GM19351 (cell line): Measurements from ENCODE around the gene NUDT22.
A peak's percentile ranks its signal among the peaks of the same experiment; 100 is the strongest.

ENCODE experiments used
- ATAC-seq: cut with Tn5 transposase; IDR thresholded peaks from one replicate; pipeline ENCODE4 v1.9.1; 2021; ENCODE audit warnings: mild to moderate bottlenecking, moderate library complexity; ENCODE audit not compliant: unreplicated experiment

NUDT22 gene

GRCh38 chr11:64206457-64207255, 19.4 kb upstream of the NUDT22 start, which contains the start of gene FERMT3:
FERMT3 (plus strand) TSS chr11:64206721; CDS start chr11:64207365, 644 bp downstream.
- ATAC-seq = peak; percentile 7

GRCh38 chr11:64207256-64208085, 18.6 kb upstream of the NUDT22 start:
- peak; percentile 70 for ATAC-seq

- no peak for ATAC-seq
Observed at GRCh38 chr11:64208086-64208795, 17.8 kb upstream of the NUDT22 start.

- no peak for ATAC-seq
Observed at GRCh38 chr11:64208796-64209562, 17.1 kb upstream of the NUDT22 start.

GRCh38 chr11:64209563-64209843, 16.6 kb upstream of the NUDT22 start:
- ATAC-seq = no peak

GRCh38 chr11:64210301-64211020, 15.6 kb upstream of the NUDT22 start:
- no peak for ATAC-seq

GRCh38 chr11:64211181-64211872, 14.7 kb upstream of the NUDT22 start:
- no peak for ATAC-seq

- ATAC-seq = no peak
Observed at GRCh38 chr11:64216879-64217278, 9.2 kb upstream of the NUDT22 start.

- ATAC-seq = no peak
Observed at GRCh38 chr11:64218628-64219353, 7.3 kb upstream of the NUDT22 start.

GRCh38 chr11:64219354-64219684, 6.8 kb upstream of the NUDT22 start:
- no peak for ATAC-seq

- ATAC-seq = no peak
Observed at GRCh38 chr11:64219755-64220154, 6.3 kb upstream of the NUDT22 start.

- ATAC-seq = no peak
Observed at GRCh38 chr11:64220271-64220670, 5.8 kb upstream of the NUDT22 start.

- ATAC-seq = no peak
Observed at GRCh38 chr11:64220798-64221197, 5.3 kb upstream of the NUDT22 start.

- ATAC-seq = no peak
Observed at GRCh38 chr11:64222651-64223000, 3.4 kb upstream of the NUDT22 start.

- no peak for ATAC-seq
Observed at GRCh38 chr11:64223001-64223651, 2.9 kb upstream of the NUDT22 start.

- ATAC-seq = no peak
Observed at GRCh38 chr11:64224151-64224890, 1.8 kb upstream of the NUDT22 start.

GRCh38 chr11:64224891-64225607, 1.0 kb upstream of the NUDT22 start:
- no peak for ATAC-seq
